HG02610 (cell line): Measurements from ENCODE around the gene PCSK5.
"Not testable (repeated sequence)": the region's sequence is repeated elsewhere in the genome, so short reads cannot be mapped to it uniquely, and the experiment has no call there.

Source experiments
- ATAC-seq: cut with Tn5 transposase; IDR thresholded peaks from one replicate; pipeline ENCODE4 v1.9.1; 2021; ENCODE audit warnings: mild to moderate bottlenecking, moderate library complexity; ENCODE audit not compliant: unreplicated experiment

Gene PCSK5

GRCh38 chr9:76044266-76044819, 153.9 kb downstream of the PCSK5 start:
- no peak for ATAC-seq

DNA sequence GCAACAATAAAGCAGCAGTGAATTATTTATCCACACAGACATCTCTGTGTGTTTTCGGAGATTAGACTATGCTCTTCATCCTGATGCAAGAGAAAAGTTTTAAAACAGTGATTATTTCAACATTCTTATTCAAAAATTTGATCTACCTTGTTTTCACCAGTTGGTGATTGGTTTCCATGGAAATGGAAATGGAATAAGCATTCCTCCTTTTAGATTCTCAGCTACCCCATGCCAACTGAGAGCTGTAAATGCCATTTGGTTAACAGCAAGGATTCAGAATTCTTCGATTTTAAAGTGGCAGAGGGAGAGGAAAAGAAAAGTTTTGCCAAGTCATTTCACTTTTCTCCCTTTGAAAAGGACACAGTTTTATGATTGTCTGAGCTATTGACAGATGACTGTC, 154.7 kb downstream of the PCSK5 start:
- no peak for ATAC-seq

- no peak for ATAC-seq
These were observed 158.9 kb downstream of the PCSK5 start for GRCh38 chr9:76049341-76049740.

DNA sequence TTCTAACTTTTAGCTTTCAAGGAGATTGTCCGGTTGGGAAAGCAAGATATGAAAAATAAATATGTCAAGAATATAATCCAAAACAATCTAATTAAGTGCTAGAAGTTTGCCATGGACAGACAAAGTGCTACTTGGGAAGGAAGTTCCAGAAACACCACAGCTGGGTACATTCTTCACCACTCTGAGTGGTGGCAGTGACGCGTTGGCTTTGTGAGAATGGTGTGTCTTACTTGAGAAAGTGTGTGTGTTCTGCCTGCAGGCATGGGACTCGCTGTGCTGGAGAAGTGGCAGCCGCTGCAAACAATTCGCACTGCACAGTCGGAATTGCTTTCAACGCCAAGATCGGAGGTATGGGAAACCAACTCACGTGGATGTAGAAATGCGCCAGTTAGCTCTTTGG, 177.2 kb downstream of the PCSK5 start:
- ATAC-seq = no peak

- ATAC-seq = no peak
These were observed 187.1 kb downstream of the PCSK5 start for GRCh38 chr9:76077537-76077936.

- not testable (repeated sequence) for ATAC-seq
These were observed 190.8 kb downstream of the PCSK5 start for GRCh38 chr9:76081281-76081680.

DNA sequence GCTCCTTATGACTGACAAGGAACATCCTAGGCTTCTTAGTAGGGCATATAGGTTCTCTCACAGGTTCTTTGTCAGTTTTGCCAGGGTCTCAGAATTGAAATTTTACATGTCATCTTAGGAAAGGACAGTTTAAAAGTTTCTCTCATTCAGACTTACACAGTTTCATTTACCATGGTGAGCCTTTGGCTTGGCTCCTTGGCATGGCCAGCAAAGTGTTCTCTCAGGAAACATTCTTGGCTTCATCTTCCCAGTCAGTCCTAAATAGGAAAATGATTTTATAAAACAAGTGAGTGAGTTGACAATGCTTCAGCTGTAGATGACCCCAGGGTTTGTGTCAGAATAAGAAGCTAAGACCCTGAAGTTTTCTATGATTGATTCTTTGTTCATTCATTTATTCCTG, 191.6 kb downstream of the PCSK5 start:
- ATAC-seq = no peak

GRCh38 chr9:76085596-76085995, 195.1 kb downstream of the PCSK5 start:
- no peak for ATAC-seq

GRCh38 chr9:76086539-76086938, 196.1 kb downstream of the PCSK5 start:
- ATAC-seq = no peak

- no peak for ATAC-seq
These were observed 197.5 kb downstream of the PCSK5 start for GRCh38 chr9:76087976-76088375.

GRCh38 chr9:76090330-76090729, 199.9 kb downstream of the PCSK5 start:
- ATAC-seq = no peak

DNA sequence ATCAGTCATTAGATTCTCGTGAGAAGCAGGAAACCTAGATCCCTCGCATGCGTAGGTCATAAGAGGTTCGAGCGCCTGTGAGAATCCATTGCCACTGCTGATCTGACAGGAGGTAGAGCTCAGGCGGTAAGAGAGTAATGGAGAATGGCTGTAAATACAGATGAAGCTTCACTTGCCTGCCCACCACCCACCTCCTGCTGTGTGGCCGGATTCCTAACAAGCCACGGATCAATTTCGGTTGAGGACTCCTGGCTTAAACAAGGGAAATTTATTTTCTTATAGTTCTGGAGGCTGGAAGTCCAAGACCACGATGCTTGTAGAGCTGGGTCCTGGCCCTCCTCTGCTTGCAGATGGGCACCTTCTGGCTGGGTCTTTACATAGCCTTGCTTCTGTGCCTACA, 200.4 kb downstream of the PCSK5 start:
- ATAC-seq = no peak

- no peak for ATAC-seq
These were observed 202.1 kb downstream of the PCSK5 start for GRCh38 chr9:76092572-76092971.

- ATAC-seq = no peak
These were observed 205.1 kb downstream of the PCSK5 start for GRCh38 chr9:76095585-76095984.

GRCh38 chr9:76099516-76099915, 209.0 kb downstream of the PCSK5 start:
- no peak for ATAC-seq

- ATAC-seq = no peak
These were observed 210.6 kb downstream of the PCSK5 start for GRCh38 chr9:76101075-76101474.

DNA sequence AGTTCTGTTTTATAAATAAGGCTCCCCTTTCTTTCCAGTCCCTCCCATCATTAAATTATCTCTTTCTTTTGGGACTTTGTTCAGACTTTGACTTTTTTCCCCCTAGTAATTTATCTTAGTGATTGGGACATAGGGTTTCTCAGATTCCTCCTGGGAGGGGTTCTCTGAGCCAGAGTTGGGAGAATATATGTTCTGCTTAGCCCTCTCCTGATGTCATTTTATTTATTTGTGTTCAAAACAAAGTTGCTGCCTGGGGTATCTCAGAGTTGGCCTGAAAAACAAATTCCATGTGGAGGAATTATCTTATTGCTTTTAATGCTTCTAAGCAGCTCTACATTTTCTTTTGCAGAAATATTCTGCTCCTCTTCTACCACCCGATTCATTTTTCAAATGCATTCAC, 211.0 kb downstream of the PCSK5 start:
- no peak for ATAC-seq

DNA sequence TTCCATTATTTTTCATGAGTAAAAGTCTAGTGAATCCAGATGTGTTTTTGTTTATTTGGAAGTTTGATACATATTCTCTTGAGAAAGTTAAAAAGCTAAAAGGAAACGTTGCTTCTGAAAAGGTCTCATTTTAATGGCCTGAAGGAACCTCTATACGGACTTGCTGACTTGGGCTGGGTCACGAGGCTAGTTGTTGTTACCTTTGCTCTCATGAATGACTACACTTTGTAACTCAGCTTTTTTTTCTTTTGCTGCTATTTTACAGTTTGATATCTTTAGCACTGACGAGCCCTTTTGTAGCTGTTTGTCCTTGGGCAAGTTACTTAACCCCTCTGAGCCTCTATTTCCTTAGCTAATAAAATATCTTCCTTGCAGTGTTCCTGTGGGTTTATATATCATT, 211.5 kb downstream of the PCSK5 start:
- ATAC-seq = no peak

DNA sequence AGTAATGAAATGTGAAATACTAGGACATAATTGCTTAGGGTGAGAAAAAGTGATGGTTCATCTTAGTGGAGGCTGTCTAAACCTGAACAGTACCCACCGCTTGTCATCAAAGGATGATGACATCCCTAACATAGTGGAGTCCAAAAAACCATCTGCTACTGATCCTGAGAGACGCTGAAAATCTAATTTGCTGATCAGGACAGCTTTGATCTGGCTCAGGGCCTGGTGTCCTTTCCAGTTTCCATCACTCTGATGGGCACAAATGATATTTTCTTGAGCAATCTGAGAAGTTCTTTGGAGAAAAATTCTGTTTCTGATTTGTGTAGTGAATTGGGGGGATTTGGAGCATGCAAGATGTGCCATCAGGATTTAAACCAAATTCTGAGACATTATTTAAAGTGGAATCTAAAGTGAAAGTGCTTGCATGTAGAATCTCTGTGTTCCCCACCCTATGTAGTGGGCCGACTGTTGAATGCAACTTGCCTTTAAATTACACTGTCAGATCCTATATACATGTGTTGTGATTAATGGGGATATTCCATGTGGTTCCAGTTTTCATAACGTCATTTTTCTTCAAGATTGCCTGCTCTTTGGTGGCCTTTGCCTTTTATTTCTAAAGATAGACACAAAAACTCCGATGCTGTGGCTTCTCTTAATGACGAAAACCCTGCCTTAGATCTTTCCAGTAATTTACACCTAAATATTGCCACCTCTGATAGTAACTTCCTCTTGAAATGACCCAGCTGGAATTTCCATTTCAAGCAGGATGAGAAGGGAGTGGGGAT, 213.2 kb downstream of the PCSK5 start:
- no peak for ATAC-seq

DNA sequence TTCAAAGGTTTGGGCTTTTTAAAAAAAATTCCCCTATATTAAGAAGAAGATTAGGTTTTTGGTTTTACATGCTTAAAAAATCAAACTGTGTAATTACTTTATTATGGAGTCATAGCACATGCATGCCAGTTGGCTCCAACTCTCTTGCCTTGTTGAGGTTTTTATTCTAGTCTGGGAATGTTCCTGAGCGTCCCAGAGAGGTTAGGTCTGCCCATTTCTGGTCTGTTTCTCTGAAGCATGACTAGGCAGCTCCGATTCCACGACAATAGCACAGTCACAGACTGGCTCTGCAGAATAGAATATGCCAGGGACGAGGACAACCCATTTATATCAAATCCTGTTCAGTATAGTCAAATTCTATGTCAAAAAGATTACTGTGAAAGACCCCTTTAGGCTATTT, 217.0 kb downstream of the PCSK5 start:
- ATAC-seq = no peak

- ATAC-seq = no peak
These were observed 219.5 kb downstream of the PCSK5 start for GRCh38 chr9:76109953-76110352.

- no peak for ATAC-seq
These were observed 221.7 kb downstream of the PCSK5 start for GRCh38 chr9:76112151-76112550.

DNA sequence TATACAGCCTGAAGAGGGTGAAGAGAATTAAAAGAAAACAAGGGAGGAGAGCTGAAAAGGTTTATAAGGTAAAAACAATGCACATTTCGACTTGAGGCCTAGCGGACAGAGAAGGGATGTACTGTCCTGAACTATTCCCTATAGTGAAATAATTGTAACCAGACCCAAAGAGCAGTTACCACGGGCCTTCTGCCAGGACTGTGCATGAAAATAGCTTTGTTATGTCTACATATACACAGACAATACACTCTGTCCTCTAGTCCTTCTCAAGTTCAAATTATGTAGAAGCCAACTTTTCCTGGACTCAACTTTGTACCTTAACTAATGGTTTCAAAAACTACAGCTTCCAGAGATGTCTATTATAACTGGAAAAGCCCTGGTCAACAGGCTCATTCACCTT, 223.7 kb downstream of the PCSK5 start:
- no peak for ATAC-seq
